SU-DHL-6 (cell line): ENCODE results near the gene ITPR3.

Experiments
- H2AFZ ChIP-seq: fragments of 200-600 bp; sonication (generic); 2 replicates; pipeline ENCODE4 v1.6.1; 2014; ENCODE audit warnings: low read depth, mild to moderate bottlenecking, moderate library complexity, mixed read lengths, antibody characterized with exemption, low read length; ENCODE audit not compliant: severe bottlenecking
- H3F3A ChIP-seq: fragments of 200-600 bp; shearing (Covaris generic); 2 replicates; pipeline ENCODE4 v1.6.0; 2016; ENCODE audit warnings: antibody characterized with exemption, mild to moderate bottlenecking; ENCODE audit not compliant: insufficient read depth
- H3K27ac ChIP-seq: fragments of 200-600 bp; sonication (generic); 2 replicates; pipeline ENCODE4 v1.5.1; 2016; ENCODE audit warnings: low read depth, mild to moderate bottlenecking, low read length, moderate library complexity, mixed read lengths
- H3K27me3 ChIP-seq: fragments of 200-600 bp; sonication (generic), shearing (Covaris generic); 2 replicates; pipeline ENCODE4 v1.6.0; 2014; ENCODE audit warnings: mild to moderate bottlenecking, low read length
- H3K36me3 ChIP-seq: fragments of 200-600 bp; sonication (generic); 2 replicates; pipeline ENCODE4 v1.6.1; 2014; ENCODE audit warnings: mild to moderate bottlenecking, low read length, mixed read lengths
- H3K4me2 ChIP-seq: fragments of 300-600, 200-600 bp; shearing (Covaris generic), sonication (generic); 2 replicates; pipeline ENCODE4 v1.6.0; 2014; ENCODE audit warnings: low read length, low read depth, mild to moderate bottlenecking; ENCODE audit not compliant: poor library complexity, severe bottlenecking
- H3K4me3 ChIP-seq: fragments of 200-600 bp; sonication (generic); 2 replicates; pipeline ENCODE4 v1.5.1; 2014; ENCODE audit warnings: antibody characterized with exemption, low read length, mild to moderate bottlenecking, mixed read lengths; ENCODE audit not compliant: insufficient read depth, poor library complexity, severe bottlenecking
- H3K79me2 ChIP-seq: fragments of 200-600 bp; sonication (generic); 2 replicates; pipeline ENCODE4 v1.6.1; 2014; ENCODE audit warnings: mild to moderate bottlenecking, low read length, moderate library complexity; ENCODE audit not compliant: insufficient read depth
- H3K9ac ChIP-seq: fragments of 200-600 bp; sonication (generic); 2 replicates; pipeline ENCODE4 v1.7.0; 2014; ENCODE audit warnings: mild to moderate bottlenecking, low read length
- H3K9me2 ChIP-seq: fragments of 200-600 bp; sonication (generic); replicated peaks from 2 replicates; pipeline ENCODE4 v1.6.1; 2014; ENCODE audit warnings: low read length; ENCODE audit not compliant: insufficient read depth
- H3K9me3 ChIP-seq: fragments of 200-600 bp; sonication (generic); 2 replicates; pipeline ENCODE4 v1.6.1; 2014; ENCODE audit warnings: low read length, mixed read lengths; ENCODE audit not compliant: insufficient read depth
- H4K20me1 ChIP-seq: fragments of 200-600 bp; sonication (generic); 2 replicates; pipeline ENCODE4 v1.6.1; 2014; ENCODE audit warnings: low read depth, mild to moderate bottlenecking, antibody characterized with exemption, low read length, moderate library complexity, mixed read lengths
- CTCF ChIP-seq: fragments of 200-600 bp; sonication (generic); IDR thresholded peaks from one replicate; pipeline ENCODE4 v1.5.1; 2017; ENCODE audit warnings: antibody characterized with exemption, mild to moderate bottlenecking, low read length, moderate library complexity; ENCODE audit not compliant: insufficient read depth, poor library complexity, severe bottlenecking
- EZH2phosphoT487 ChIP-seq: fragments of 200-600 bp; sonication (generic), shearing (Covaris generic); conservative IDR thresholded peaks from 2 replicates; pipeline ENCODE4 v1.6.1; 2018; ENCODE audit warnings: mild to moderate bottlenecking, antibody characterized with exemption, low read length, moderate library complexity, mixed read lengths

Gene ITPR3

GRCh38 chr6:33721508-33721907 is 100.4 kb downstream of the ITPR3 start:
- Histone ChIP-seq H3K79me2 (no peaks in the 10 kb centered on the region), H3K9me2 (no peaks in the 10 kb centered on the region), H3K9ac (no peak overlapping the region), H3K4me3 (no peak overlapping the region), H3F3A (no peaks in the 10 kb centered on the region), H3K27me3 (0 out of 2 replicates have a peak, but pooled peaks cover 4% of the 10 kb centered on the region), H3K4me2 (no peak overlapping the region), H3K9me3 (no peaks in the 10 kb centered on the region), H3K36me3 (no peaks in the 10 kb centered on the region), H2AFZ (no peak overlapping the region), H3K27ac (no peak overlapping the region), H4K20me1 (no peaks in the 10 kb centered on the region)
- TF ChIP-seq CTCF: no peak
- TF ChIP-seq EZH2phosphoT487: no peak

- Histone ChIP-seq H3K4me3 (no peak overlapping the region), H3K27ac (no peak overlapping the region), H3F3A (no peaks in the 10 kb centered on the region), H3K9ac (no peak overlapping the region), H3K27me3 (0 out of 2 replicates have a peak, but pooled peaks cover 4% of the 10 kb centered on the region), H3K9me3 (no peaks in the 10 kb centered on the region), H2AFZ (no peak overlapping the region), H3K36me3 (no peaks in the 10 kb centered on the region), H3K4me2 (no peak overlapping the region), H4K20me1 (no peaks in the 10 kb centered on the region), H3K9me2 (no peaks in the 10 kb centered on the region), H3K79me2 (no peaks in the 10 kb centered on the region)
- TF ChIP-seq CTCF (no peak), EZH2phosphoT487 (no peak)
Observed at GRCh38 chr6:33722103-33722623, 101.0 kb downstream of the ITPR3 start.

GRCh38 chr6:33723371-33724085 is 102.4 kb downstream of the ITPR3 start:
- Histone ChIP-seq H3K4me2 (no peak overlapping the region), H3K27ac (no peak overlapping the region), H4K20me1 (no peaks in the 10 kb centered on the region), H3K27me3 (0 out of 2 replicates have a peak, but pooled peaks cover 4% of the 10 kb centered on the region), H3K9me3 (no peaks in the 10 kb centered on the region), H3K9ac (no peak overlapping the region), H3F3A (no peaks in the 10 kb centered on the region), H3K4me3 (no peak overlapping the region), H3K79me2 (no peaks in the 10 kb centered on the region), H3K36me3 (no peaks in the 10 kb centered on the region), H2AFZ (no peak overlapping the region), H3K9me2 (no peaks in the 10 kb centered on the region)
- no peak for TF ChIP-seq EZH2phosphoT487
- no peak for TF ChIP-seq CTCF
